ENCODE data around the gene UMOD.

Gene UMOD

GRCh38 chr16:20352615-20353014 lies at the start of gene UMOD:
UMOD (minus strand) TSS chr16:20352715; CDS start chr16:20350737, 1,978 bp downstream.
- no peak for DNase-seq (ENCODE audit: low read depth)
- TF ChIP-seq, protein P1, sequence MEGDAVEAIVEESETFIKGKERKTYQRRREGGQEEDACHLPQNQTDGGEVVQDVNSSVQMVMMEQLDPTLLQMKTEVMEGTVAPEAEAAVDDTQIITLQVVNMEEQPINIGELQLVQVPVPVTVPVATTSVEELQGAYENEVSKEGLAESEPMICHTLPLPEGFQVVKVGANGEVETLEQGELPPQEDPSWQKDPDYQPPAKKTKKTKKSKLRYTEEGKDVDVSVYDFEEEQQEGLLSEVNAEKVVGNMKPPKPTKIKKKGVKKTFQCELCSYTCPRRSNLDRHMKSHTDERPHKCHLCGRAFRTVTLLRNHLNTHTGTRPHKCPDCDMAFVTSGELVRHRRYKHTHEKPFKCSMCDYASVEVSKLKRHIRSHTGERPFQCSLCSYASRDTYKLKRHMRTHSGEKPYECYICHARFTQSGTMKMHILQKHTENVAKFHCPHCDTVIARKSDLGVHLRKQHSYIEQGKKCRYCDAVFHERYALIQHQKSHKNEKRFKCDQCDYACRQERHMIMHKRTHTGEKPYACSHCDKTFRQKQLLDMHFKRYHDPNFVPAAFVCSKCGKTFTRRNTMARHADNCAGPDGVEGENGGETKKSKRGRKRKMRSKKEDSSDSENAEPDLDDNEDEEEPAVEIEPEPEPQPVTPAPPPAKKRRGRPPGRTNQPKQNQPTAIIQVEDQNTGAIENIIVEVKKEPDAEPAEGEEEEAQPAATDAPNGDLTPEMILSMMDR (IDR thresholded peaks at IDR 0.05; ENCODE audit: control insufficient read depth, extremely low read depth, insufficient read depth), result no peak
- no peak within 1 kb of the TSS for H3K4me3 ChIP-seq (ENCODE audit: low read depth, low read length)

- no peak overlapping the region for H3K4me3 ChIP-seq (ENCODE audit: low read depth, low read length)
- DNase-seq (ENCODE audit: low read depth), result no peak
- TF ChIP-seq, protein P1 (IDR thresholded peaks at IDR 0.05; ENCODE audit: control insufficient read depth, extremely low read depth, insufficient read depth), result no peak
Measured at GRCh38 chr16:20401475-20402016, 49.0 kb upstream of the UMOD start.

- TF ChIP-seq, protein P1 (IDR thresholded peaks at IDR 0.05; ENCODE audit: control insufficient read depth, extremely low read depth, insufficient read depth), result no peak
- DNase-seq (ENCODE audit: low read depth), result no peak
- H3K4me3 ChIP-seq (ENCODE audit: low read depth, low read length), result no peak overlapping the region
Measured at GRCh38 chr16:20401066-20401465, 48.6 kb upstream of the UMOD start.

DNA sequence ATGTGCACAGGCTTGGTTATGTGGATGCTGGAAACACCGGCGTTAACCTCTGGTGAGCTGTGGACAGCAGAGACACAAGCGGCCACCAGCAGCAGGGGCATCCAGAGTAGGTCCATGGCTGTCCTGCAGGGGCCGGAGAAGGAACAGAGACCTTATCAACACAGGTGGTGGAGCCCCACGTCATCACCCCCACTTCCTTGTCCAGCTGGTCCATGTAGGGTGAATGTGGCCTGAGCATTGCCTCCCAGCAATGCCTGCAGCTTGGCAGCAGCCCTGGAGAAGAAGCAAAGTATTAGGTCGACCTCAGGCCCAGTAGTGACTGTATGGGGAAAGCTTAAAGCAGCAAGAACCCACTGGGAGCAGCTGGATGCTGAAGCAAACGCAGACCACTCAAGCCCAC lies 46.7 kb upstream of the UMOD start:
- TF ChIP-seq, protein P1 (IDR thresholded peaks at IDR 0.05; ENCODE audit: control insufficient read depth, extremely low read depth, insufficient read depth), result no peak
- no peak for DNase-seq (ENCODE audit: low read depth)
- no peak overlapping the region for H3K4me3 ChIP-seq (ENCODE audit: low read depth, low read length)

DNA sequence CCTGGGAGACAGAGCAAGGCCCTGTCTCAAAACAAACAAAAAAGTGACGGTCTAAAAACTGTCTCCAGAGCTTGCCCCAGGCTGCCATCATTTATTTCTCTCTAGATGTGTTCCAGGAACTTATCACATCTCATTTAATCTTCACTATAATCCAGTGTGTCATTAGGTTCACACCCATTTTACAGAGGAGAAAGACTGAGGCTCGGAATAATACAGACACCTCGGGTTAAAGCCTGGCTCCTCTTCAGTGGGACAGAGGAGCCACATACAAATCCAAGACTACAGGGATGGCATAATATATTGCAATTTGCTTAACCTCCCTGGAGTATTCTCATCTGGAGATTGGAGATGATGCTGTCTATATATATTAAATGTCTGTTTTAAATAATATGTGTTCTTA lies 46.1 kb upstream of the UMOD start:
- DNase-seq (ENCODE audit: low read depth), result no peak
- TF ChIP-seq, protein P1 (IDR thresholded peaks at IDR 0.05; ENCODE audit: control insufficient read depth, extremely low read depth, insufficient read depth), result no peak
- H3K4me3 ChIP-seq (ENCODE audit: low read depth, low read length), result no peak overlapping the region

DNA sequence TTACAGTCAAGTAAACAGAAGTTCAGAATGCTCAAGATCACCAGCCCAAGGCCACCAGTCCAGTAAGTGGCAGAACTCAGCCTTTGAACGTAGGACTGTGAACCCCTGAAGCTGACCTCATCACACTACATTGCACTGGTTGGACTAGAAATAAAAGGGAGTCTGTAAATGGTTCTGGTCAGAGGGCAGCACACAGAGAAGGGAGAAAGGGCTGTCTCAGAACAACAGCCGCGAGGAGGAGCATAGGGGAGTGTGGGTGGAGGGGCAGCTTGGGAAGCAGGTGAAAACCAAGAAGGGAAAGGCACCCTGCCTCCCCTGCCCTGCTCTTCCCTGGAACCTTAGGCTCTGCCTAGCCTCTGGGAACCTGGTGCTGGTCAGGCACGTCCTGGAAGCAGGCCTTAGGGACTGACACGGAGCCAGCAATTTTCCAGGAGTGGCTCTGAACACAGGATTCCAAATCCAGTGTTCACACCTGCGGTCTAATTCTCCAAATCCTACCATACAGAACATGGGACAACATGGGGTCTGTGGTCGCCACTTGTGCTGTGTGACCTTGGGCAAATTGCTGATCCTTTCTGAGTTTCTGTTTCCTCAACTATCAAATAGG lies 45.1 kb upstream of the UMOD start:
- no peak overlapping the region for H3K4me3 ChIP-seq (ENCODE audit: low read depth, low read length)
- TF ChIP-seq, protein P1 (IDR thresholded peaks at IDR 0.05; ENCODE audit: control insufficient read depth, extremely low read depth, insufficient read depth), result no peak
- no peak for DNase-seq (ENCODE audit: low read depth)

All from LNCaP clone FGC (cell line).